Naive B cell (primary cell): ENCODE data around the gene ARHGEF7. TPM values are rescaled to one million over a fixed set of nuclear protein-coding genes. Genes with fewer than 3 reads are reported as not detected.

Experiments used
- ATAC-seq, 2 donors: fragments of 150-1000 bp; cut with Tn5 transposase; 2 replicates each; pipeline ENCODE4 v1.10.0; 2021; ENCODE audit warnings: low read depth in 2 of 2, mild to moderate bottlenecking in 2 of 2, moderate library complexity in 2 of 2
- DNase-seq: peaks from one replicate; pipeline ENCODE4 v3.0.0; 2022
- H3K27ac Mint-ChIP-seq, 6 donors: one replicate each; pipeline ENCODE4 v1.8.0; 2020 to 2022; ENCODE audit warnings: mild to moderate bottlenecking in 6 of 6, mixed read lengths in 6 of 6, moderate library complexity in 5 of 6, inconsistent platforms in 2 of 6
- H3K27me3 Mint-ChIP-seq, 3 donors: one replicate each; pipeline ENCODE4 v1.8.0; 2021 to 2022; ENCODE audit warnings: mixed read lengths in 3 of 3, mild to moderate bottlenecking in 1 of 3
- H3K36me3 Mint-ChIP-seq, 2 donors: one replicate each; pipeline ENCODE4 v1.8.0; 2020 to 2022; ENCODE audit warnings: mixed read lengths in 2 of 2, inconsistent platforms in 1 of 2, mild to moderate bottlenecking in 1 of 2
- H3K4me1 Mint-ChIP-seq, 3 donors: one replicate each; pipeline ENCODE4 v1.8.0; 2020 to 2022; ENCODE audit warnings: mixed read lengths in 3 of 3, inconsistent platforms in 1 of 3, mild to moderate bottlenecking in 1 of 3, moderate library complexity in 1 of 3
- H3K4me3 Mint-ChIP-seq, 8 donors: one replicate each; pipeline ENCODE4 v1.8.0; 2020 to 2022; ENCODE audit warnings: mild to moderate bottlenecking in 8 of 8, mixed read lengths in 8 of 8, moderate library complexity in 8 of 8, inconsistent platforms in 2 of 8
- H3K9me3 Mint-ChIP-seq, 7 donors: one replicate each; pipeline ENCODE4 v1.8.0; 2020 to 2022; ENCODE audit warnings: mixed read lengths in 7 of 7, mild to moderate bottlenecking in 5 of 7, inconsistent platforms in 2 of 7, moderate library complexity in 1 of 7
- polyA plus RNA-seq, 6 donors: library from polyadenylated mRNA; unstranded; fragments of 300-500 nt; fragmentation: Illumina TruSeq; gene quantifications; one replicate each; pipeline ENCODE4 v1.2.3, GENCODE V29; 2021; ENCODE audit warnings: low read depth in 6 of 6

ARHGEF7 gene
- polyA plus RNA-seq, 6 donors from 2014 or later = 9.1 to 26.9 (median 17.5) TPM

GRCh38 chr13:111171112-111171511, 56.0 kb downstream of the ARHGEF7 start:
- Mint-ChIP-seq H3K4me1 (peaks cover 67 to 75% (median 73%) of the 10 kb centered on the region in 3 donors), H3K27ac (peak overlapping the region in 4 of 6 donors; percentile 8 to 76 (median 64)), H3K4me3 (peak overlapping the region in 2 of 8 donors; percentile 42 to 44), H3K36me3 (peaks cover 34 to 36% of the 10 kb centered on the region in 2 donors), H3K9me3 (peaks cover 3 to 11% (median 6%) of the 10 kb centered on the region in 7 donors), H3K27me3 (no peaks in the 10 kb centered on the region)
- DNase-seq (no peak), ATAC-seq (no peak)

GRCh38 chr13:111171629-111172028, 56.5 kb downstream of the ARHGEF7 start:
- DNase-seq = no peak
- Mint-ChIP-seq H3K27me3 (no peaks in the 10 kb centered on the region), H3K4me1 (peaks cover 66 to 75% (median 73%) of the 10 kb centered on the region in 3 donors), H3K4me3 (peak overlapping the region in 3 of 8 donors; percentile 39 to 54 (median 44)), H3K27ac (peak overlapping the region; percentile 8 to 84 (median 62)), H3K9me3 (peaks cover 3 to 12% (median 7%) of the 10 kb centered on the region in 7 donors), H3K36me3 (peaks cover 34 to 41% of the 10 kb centered on the region in 2 donors)
- ATAC-seq = no peak

- no peak for ATAC-seq
- peak overlapping the region; percentile 65 to 100 (median 94) for H3K27ac Mint-ChIP-seq
- peaks cover 65 to 75% (median 71%) of the 10 kb centered on the region in 3 donors for H3K4me1 Mint-ChIP-seq
- DNase-seq = no peak
- no peaks in the 10 kb centered on the region for H3K27me3 Mint-ChIP-seq
- peaks cover 28 to 29% of the 10 kb centered on the region in 2 donors for H3K36me3 Mint-ChIP-seq
- H3K4me3 Mint-ChIP-seq = peak overlapping the region in 3 of 8 donors; percentile 23 to 59 (median 55)
- peaks cover 3 to 12% (median 7%) of the 10 kb centered on the region in 7 donors for H3K9me3 Mint-ChIP-seq
Observed at GRCh38 chr13:111174377-111175114, 59.4 kb downstream of the ARHGEF7 start.

GRCh38 chr13:111175372-111175771, 60.3 kb downstream of the ARHGEF7 start:
- Mint-ChIP-seq H3K4me3 (peak overlapping the region in 7 of 8 donors; percentile 4 to 75 (median 52)), H3K27ac (peak overlapping the region; percentile 91 to 100 (median 96)), H3K9me3 (peaks cover 3 to 12% (median 7%) of the 10 kb centered on the region in 7 donors), H3K4me1 (peaks cover 69 to 76% (median 74%) of the 10 kb centered on the region in 3 donors), H3K36me3 (peaks cover 24 to 27% of the 10 kb centered on the region in 2 donors), H3K27me3 (no peaks in the 10 kb centered on the region)
- ATAC-seq = no peak
- no peak for DNase-seq

GRCh38 chr13:111175935-111176334, 60.8 kb downstream of the ARHGEF7 start:
- ATAC-seq (no peak), DNase-seq (no peak)
- Mint-ChIP-seq H3K9me3 (peaks cover 3 to 12% (median 7%) of the 10 kb centered on the region in 7 donors), H3K36me3 (peaks cover 24 to 27% of the 10 kb centered on the region in 2 donors), H3K27ac (peak overlapping the region; percentile 90 to 100 (median 96)), H3K27me3 (no peaks in the 10 kb centered on the region), H3K4me3 (peak overlapping the region in 5 of 8 donors; percentile 4 to 68 (median 19)), H3K4me1 (peaks cover 70 to 76% (median 74%) of the 10 kb centered on the region in 3 donors)

- no peaks in the 10 kb centered on the region for H3K27me3 Mint-ChIP-seq
- peaks cover 68 to 76% (median 74%) of the 10 kb centered on the region in 3 donors for H3K4me1 Mint-ChIP-seq
- no peak for ATAC-seq
- H3K27ac Mint-ChIP-seq = peak overlapping the region; percentile 95 to 100 (median 96)
- H3K36me3 Mint-ChIP-seq = peaks cover 24 to 27% of the 10 kb centered on the region in 2 donors
- H3K4me3 Mint-ChIP-seq = peak overlapping the region in 4 of 8 donors; percentile 34 to 87 (median 64)
- no peak for DNase-seq
- peaks cover 3 to 12% (median 7%) of the 10 kb centered on the region in 7 donors for H3K9me3 Mint-ChIP-seq
Observed at GRCh38 chr13:111176421-111176820, 61.3 kb downstream of the ARHGEF7 start.

GRCh38 chr13:111177081-111177711, 62.1 kb downstream of the ARHGEF7 start:
- Mint-ChIP-seq H3K36me3 (peaks cover 24 to 27% of the 10 kb centered on the region in 2 donors), H3K4me3 (peak overlapping the region; percentile 5 to 87 (median 61)), H3K9me3 (peaks cover 3 to 12% (median 7%) of the 10 kb centered on the region in 7 donors), H3K4me1 (peaks cover 72 to 77% (median 76%) of the 10 kb centered on the region in 3 donors), H3K27ac (peak overlapping the region; percentile 95 to 100 (median 98)), H3K27me3 (no peaks in the 10 kb centered on the region)
- peak; percentile 85 to 87 for ATAC-seq
- DNase-seq = peak; percentile 71

- peaks cover 24 to 27% of the 10 kb centered on the region in 2 donors for H3K36me3 Mint-ChIP-seq
- peaks cover 3 to 12% (median 7%) of the 10 kb centered on the region in 7 donors for H3K9me3 Mint-ChIP-seq
- no peak for DNase-seq
- ATAC-seq = no peak
- peak overlapping the region; percentile 5 to 81 (median 61) for H3K4me3 Mint-ChIP-seq
- H3K4me1 Mint-ChIP-seq = peaks cover 79 to 84% (median 81%) of the 10 kb centered on the region in 3 donors
- no peaks in the 10 kb centered on the region for H3K27me3 Mint-ChIP-seq
- H3K27ac Mint-ChIP-seq = peak overlapping the region; percentile 91 to 100 (median 98)
Observed at GRCh38 chr13:111177921-111178320, 62.8 kb downstream of the ARHGEF7 start.

- Mint-ChIP-seq H3K36me3 (peaks cover 24 to 27% of the 10 kb centered on the region in 2 donors), H3K9me3 (peaks cover 3 to 12% (median 7%) of the 10 kb centered on the region in 7 donors), H3K27me3 (no peaks in the 10 kb centered on the region), H3K4me3 (peak overlapping the region in 5 of 8 donors; percentile 44 to 81 (median 64)), H3K4me1 (peaks cover 79 to 87% (median 86%) of the 10 kb centered on the region in 3 donors), H3K27ac (peak overlapping the region; percentile 91 to 100 (median 98))
- ATAC-seq (no peak), DNase-seq (no peak)
Observed at GRCh38 chr13:111178402-111178801, 63.3 kb downstream of the ARHGEF7 start.

GRCh38 chr13:111179908-111180760, 65.0 kb downstream of the ARHGEF7 start:
- ATAC-seq (no peak), DNase-seq (no peak)
- Mint-ChIP-seq H3K9me3 (peaks cover 1 to 12% (median 7%) of the 10 kb centered on the region in 7 donors), H3K4me1 (peaks cover 90 to 99% (median 94%) of the 10 kb centered on the region in 3 donors), H3K36me3 (peaks cover 15 to 16% of the 10 kb centered on the region in 2 donors), H3K4me3 (peak overlapping the region in 5 of 8 donors; percentile 2 to 78 (median 17)), H3K27me3 (no peaks in the 10 kb centered on the region), H3K27ac (peak overlapping the region; percentile 43 to 95 (median 79))

- peak overlapping the region in 2 of 8 donors; percentile 29 to 34 for H3K4me3 Mint-ChIP-seq
- no peak for ATAC-seq
Observed at GRCh38 chr13:111181977-111182376, 66.9 kb downstream of the ARHGEF7 start.

GRCh38 chr13:111183087-111183645, 68.1 kb downstream of the ARHGEF7 start:
- no peaks in the 10 kb centered on the region for H3K36me3 Mint-ChIP-seq
- no peaks in the 10 kb centered on the region for H3K27me3 Mint-ChIP-seq
- DNase-seq (no peak), ATAC-seq (no peak)
- H3K4me3 Mint-ChIP-seq = peak overlapping the region in 2 of 8 donors; percentile 15 to 89
- H3K27ac Mint-ChIP-seq = peak overlapping the region; percentile 94 to 99 (median 99)
- H3K4me1 Mint-ChIP-seq = peaks cover 91 to 99% (median 92%) of the 10 kb centered on the region in 3 donors
- no peaks in the 10 kb centered on the region for H3K9me3 Mint-ChIP-seq

More at GRCh38 chr13:111181977-111182376, 66.9 kb downstream of the ARHGEF7 start:
- Mint-ChIP-seq H3K4me1 (peaks cover 91 to 99% (median 93%) of the 10 kb centered on the region in 3 donors), H3K27ac (peak overlapping the region in 5 of 6 donors; percentile 24 to 99 (median 89)), H3K36me3 (peaks cover 0 to 7% of the 10 kb centered on the region in 2 donors), H3K27me3 (no peaks in the 10 kb centered on the region), H3K9me3 (no peaks in the 10 kb centered on the region)
- DNase-seq = no peak
